K562 (cell line): ENCODE results near the gene CACNA2D2.

ENCODE experiments used
- CCNT2 ChIP-seq: IDR thresholded peaks from 2 replicates; pipeline ENCODE4 v1.6.1; 2011; ENCODE audit warnings: borderline replicate concordance, low read depth, mild to moderate bottlenecking, moderate library complexity, mixed read lengths, low read length; ENCODE audit not compliant: insufficient read length; ENCODE audit errors: extremely low read depth
- ELK3 ChIP-seq: fragments of 450-650 bp; formaldehyde crosslinking; IDR thresholded peaks from 2 replicates; pipeline ENCODE4 v1.4.0; 2020; ENCODE audit warnings: mild to moderate bottlenecking
- EP300 ChIP-seq: IDR thresholded peaks from 2 replicates; pipeline ENCODE4 v1.6.1; 2012; ENCODE audit warnings: low read length, improper control_type of control experiment
- HSF4 ChIP-seq: fragments of 250-450 bp; sonication (Bioruptor Pico); IDR thresholded peaks from 2 replicates; pipeline ENCODE4 v2.1.2; 2022; ENCODE audit warnings: mild to moderate bottlenecking, moderate library complexity, borderline replicate concordance

- TF ChIP-seq CCNT2 (no peak), ELK3 (CRISPR knock-in tag) (no peak), EP300 (no peak), HSF4 (no peak)
These were observed 163.3 kb downstream of the CACNA2D2 start for GRCh38 chr3:50340147-50340447.
